GM18951 (cell line): ENCODE results near the gene FBXO31.

Source experiments
- POLR2A ChIP-seq: IDR thresholded peaks from 4 replicates; pipeline ENCODE4 v1.6.1; 2011; ENCODE audit warnings: mild to moderate bottlenecking; ENCODE audit not compliant: insufficient read length, insufficient read depth; ENCODE audit errors: extremely low read depth
- in situ Hi-C: fragments of 300-500 bp; cut with MboI; formaldehyde crosslinking; loops from one replicate; pipeline ENCODE4 v1.12.0; 2022; ENCODE audit warnings: low sequenced_read_pairs, mixed read lengths, inconsistent platforms; ENCODE audit not compliant: unreplicated experiment

FBXO31 gene

GRCh38 chr16:87293990-87294389, 89.6 kb downstream of the FBXO31 start:
- in situ Hi-C loops = loop anchor here (25.0 kb wide), 1 partner anchor 732 kb away; the partner anchor contains the start of genes FOXC2 and MTHFSD
- TF ChIP-seq POLR2A = no peak

- no peak for TF ChIP-seq POLR2A
- in situ Hi-C loops = loop anchor here (25.0 kb wide), 1 partner anchor 730 kb away; the partner anchor contains the start of genes FOXC2 and MTHFSD
Measured at GRCh38 chr16:87291944-87292343, 91.6 kb downstream of the FBXO31 start.

GRCh38 chr16:87288753-87289362, 94.7 kb downstream of the FBXO31 start:
- no peak for TF ChIP-seq POLR2A

GRCh38 chr16:87286839-87287626, 96.5 kb downstream of the FBXO31 start:
- in situ Hi-C loops = loop anchor here (25.0 kb wide), 1 partner anchor 725 kb away; the partner anchor contains the start of genes FOXC2 and MTHFSD
- TF ChIP-seq POLR2A = no peak

More at GRCh38 chr16:87288753-87289362, 94.7 kb downstream of the FBXO31 start:
- in situ Hi-C loops = loop anchor here (25.0 kb wide), 1 partner anchor 727 kb away; the partner anchor contains the start of genes FOXC2 and MTHFSD

GRCh38 chr16:87284183-87284582, 99.4 kb downstream of the FBXO31 start:
- in situ Hi-C loops = loop anchor here (25.0 kb wide), 1 partner anchor 722 kb away; the partner anchor contains the start of genes FOXC2 and MTHFSD
- no peak for TF ChIP-seq POLR2A

- in situ Hi-C loops = loop anchor here (25.0 kb wide), 1 partner anchor 717 kb away; the partner anchor contains the start of genes FOXC2 and MTHFSD
- no peak for TF ChIP-seq POLR2A
Measured at GRCh38 chr16:87279094-87279658, 104.4 kb downstream of the FBXO31 start.

- in situ Hi-C loops = loop anchor here (25.0 kb wide), 1 partner anchor 716 kb away; the partner anchor contains the start of genes FOXC2 and MTHFSD
- no peak for TF ChIP-seq POLR2A
Measured at GRCh38 chr16:87278191-87279093, 105.1 kb downstream of the FBXO31 start.
